K562 (cell line): ENCODE results near the gene RDH13. TPM values are rescaled to one million over a fixed set of nuclear protein-coding genes. Genes with fewer than 3 reads are reported as not detected.

Experiments
- BCL6 ChIP-seq: fragments of 250-450 bp; sonication (Bioruptor Pico); IDR thresholded peaks from 2 replicates; pipeline ENCODE4 v1.4.0; 2020
- CBFA2T3 ChIP-seq: fragments of 450-650 bp; IDR thresholded peaks from 2 replicates; pipeline ENCODE4 v1.6.1; 2017
- CHCHD3 ChIP-seq: fragments of 250-450 bp; sonication (Bioruptor Pico); IDR thresholded peaks from 2 replicates; pipeline ENCODE4 v2.1.2; 2022; ENCODE audit warnings: mild to moderate bottlenecking
- HEY1 ChIP-seq: fragments of 250-450 bp; sonication (Bioruptor Pico); IDR thresholded peaks from 2 replicates; pipeline ENCODE4 v1.5.0; 2020; ENCODE audit warnings: mild to moderate bottlenecking, moderate library complexity, borderline replicate concordance
- KHSRP ChIP-seq: fragments of 450-650 bp; IDR thresholded peaks from 2 replicates; pipeline ENCODE4 v1.6.1; 2017
- MITF ChIP-seq: IDR thresholded peaks from 2 replicates; pipeline ENCODE4 v1.6.1; 2014; ENCODE audit warnings: antibody characterized with exemption
- PHB2 ChIP-seq: fragments of 450-650 bp; IDR thresholded peaks from 2 replicates; pipeline ENCODE4 v1.6.1; 2017; ENCODE audit warnings: low read depth
- PHF8 ChIP-seq: fragments of 200-600 bp; sonication (generic); IDR thresholded peaks from 2 replicates; pipeline ENCODE4 v1.6.1; 2012; ENCODE audit warnings: mixed run types, mild to moderate bottlenecking, inconsistent platforms, low read length, moderate library complexity, borderline replicate concordance
- PRMT5 ChIP-seq: sonication (generic); formaldehyde crosslinking; IDR thresholded peaks from 2 replicates; pipeline ENCODE4 v1.5.0; 2020; ENCODE audit warnings: missing genetic modification reagents
- RBFOX2 ChIP-seq: fragments of 200-400 bp; formaldehyde crosslinking; IDR thresholded peaks from 2 replicates; pipeline ENCODE4 v1.6.1; 2017; ENCODE audit warnings: low read depth, mild to moderate bottlenecking, low read length, moderate library complexity
- REST ChIP-seq, 2 experiments: fragments of 450-650 bp; formaldehyde crosslinking in 1 of 2; IDR thresholded peaks; 2 replicates each; pipeline versions ENCODE4 v1.4.0 to v1.6.1; 2014 to 2020; ENCODE audit warnings: mild to moderate bottlenecking in 2 of 2, borderline replicate concordance in 1 of 2, low read depth in 1 of 2
- SNAPC5 ChIP-seq: fragments of 250-450 bp; sonication (Bioruptor Pico); IDR thresholded peaks from 2 replicates; pipeline ENCODE4 v1.8.0; 2021; ENCODE audit warnings: moderate library complexity, mild to moderate bottlenecking, inconsistent platforms
- ZBED1 ChIP-seq: IDR thresholded peaks from 2 replicates; pipeline ENCODE4 v1.6.1; 2014
- ZBTB1 ChIP-seq: sonication (generic); formaldehyde crosslinking; IDR thresholded peaks from 2 replicates; pipeline ENCODE4 v1.8.1; 2023; ENCODE audit warnings: missing genetic modification reagents, low read depth, mild to moderate bottlenecking, borderline replicate concordance
- ZBTB8A ChIP-seq: fragments of 450-650 bp; IDR thresholded peaks from 2 replicates; pipeline ENCODE4 v1.6.1; 2018; ENCODE audit warnings: mild to moderate bottlenecking, moderate library complexity; ENCODE audit not compliant: partially characterized antibody
- ZNF143 ChIP-seq: sonication (generic); formaldehyde crosslinking; IDR thresholded peaks from 2 replicates; pipeline ENCODE4 v1.9.0; 2022; ENCODE audit warnings: mild to moderate bottlenecking, missing genetic modification reagents
- ZNF217 ChIP-seq: sonication (generic); formaldehyde crosslinking; IDR thresholded peaks from 2 replicates; pipeline ENCODE4 v1.8.0; 2022; ENCODE audit warnings: mild to moderate bottlenecking, missing genetic modification reagents
- ZNF253 ChIP-seq: fragments of 250-450 bp; sonication (Bioruptor Pico); conservative IDR thresholded peaks from 2 replicates; pipeline ENCODE4 v1.6.1; 2021; ENCODE audit warnings: mild to moderate bottlenecking
- ZNF263 ChIP-seq: sonication (generic); formaldehyde crosslinking; IDR thresholded peaks from 2 replicates; pipeline ENCODE4 v1.8.0; 2022; ENCODE audit warnings: mild to moderate bottlenecking, missing genetic modification reagents, borderline replicate concordance
- ZNF444 ChIP-seq: fragments of 250-450 bp; sonication (Bioruptor Pico); IDR thresholded peaks from 2 replicates; pipeline ENCODE4 v1.4.0; 2020; ENCODE audit warnings: mild to moderate bottlenecking, moderate library complexity
- ZNF717 ChIP-seq: fragments of 250-450 bp; sonication (Bioruptor Pico); IDR thresholded peaks from 2 replicates; pipeline ENCODE4 v1.5.0; 2021
- polyA plus RNA-seq, 8 experiments: library from polyadenylated mRNA; depleted of rRNA in 4 of 8; stranded (reverse) in 5 of 8; unstranded in 3 of 8; fragments of >200 nt; fragmentation: Nextera tagmentation in 2 of 8; fragmentation: Illumina TruSeq in 1 of 8; extraction: Ambion mirVana in 2 of 8; extraction: Trizol in 1 of 8; gene quantifications; 2 replicates each; pipeline versions ENCODE4 v1.2.1 to v1.2.3, GENCODE V29; 2011 to 2014; ENCODE audit warnings: inconsistent platforms in 1 of 8, missing spikeins in 1 of 8
- total RNA-seq, 7 experiments: library from RNA; depleted of rRNA in 6 of 7; stranded (reverse); fragments of >200 nt in 6 of 7; fragmentation: Illumina TruSeq in 2 of 7; extraction: Trizol in 2 of 7; gene quantifications; 2 replicates each; pipeline versions ENCODE4 v1.2.1 to v1.2.3, GENCODE V29; 2011 to 2021; ENCODE audit warnings: low replicate concordance in 1 of 7

Gene RDH13
- total and polyA plus RNA-seq, 9 of the 15 experiments (the other 6 are each of a cell fraction or from before 2014, with no cell fraction given) = 7.5 to 70.3 (median 39.5) TPM

- TF ChIP-seq MITF = no peak
- TF ChIP-seq ZBTB8A = no peak
- no peak for TF ChIP-seq PHF8
- TF ChIP-seq RBFOX2 = peak; percentile 74
- TF ChIP-seq ZBTB1 = peak; percentile 55; the same call in 1 of the 2 replicates
- TF ChIP-seq ZNF444 = no peak
- no peak for TF ChIP-seq CHCHD3
- peak; percentile 79 for TF ChIP-seq CBFA2T3
- no peak for TF ChIP-seq ZNF253 (CRISPR knock-in tag)
- no peak; the same call in 1 of the 2 replicates for TF ChIP-seq BCL6 (CRISPR knock-in tag)
- no peak for TF ChIP-seq KHSRP
- no peak for TF ChIP-seq HEY1 (CRISPR knock-in tag)
- TF ChIP-seq ZNF717 (CRISPR knock-in tag) = no peak
- TF ChIP-seq REST (IDR thresholded peaks at IDR 0.05; ENCODE audit: borderline replicate concordance) = no peak; the same call in none of the 2 replicates
- no peak for TF ChIP-seq REST (CRISPR knock-in tag; IDR thresholded peaks at IDR 0.05; ENCODE audit: low read depth)
- no peak for TF ChIP-seq PRMT5 (CRISPR knock-in tag)
- no peak for TF ChIP-seq SNAPC5 (CRISPR knock-in tag)
- no peak for TF ChIP-seq PHB2
- TF ChIP-seq ZNF263 = 0 out of 2 replicates have a peak, but pooled peaks have one; percentile 33
- no peak for TF ChIP-seq ZNF217 (CRISPR knock-in tag)
- no peak for TF ChIP-seq ZNF143 (CRISPR knock-in tag)
- no peak for TF ChIP-seq ZBED1
These were observed 21.2 kb downstream of the RDH13 start (continued) for GRCh38 chr19:55041627-55042343.
